Epithelial cell of prostate (primary cell): ENCODE results near the gene CCDC34.

ENCODE experiments used
- DNase-seq: peaks from one replicate; pipeline ENCODE4 v3.0.0-alpha.2; 2011; ENCODE audit warnings: low read depth, low spot score
- H3K27ac ChIP-seq: fragments of 450-650 bp; 2 replicates; pipeline ENCODE4 v1.5.1; 2017; ENCODE audit warnings: mild to moderate bottlenecking

The CCDC34 gene

DNA sequence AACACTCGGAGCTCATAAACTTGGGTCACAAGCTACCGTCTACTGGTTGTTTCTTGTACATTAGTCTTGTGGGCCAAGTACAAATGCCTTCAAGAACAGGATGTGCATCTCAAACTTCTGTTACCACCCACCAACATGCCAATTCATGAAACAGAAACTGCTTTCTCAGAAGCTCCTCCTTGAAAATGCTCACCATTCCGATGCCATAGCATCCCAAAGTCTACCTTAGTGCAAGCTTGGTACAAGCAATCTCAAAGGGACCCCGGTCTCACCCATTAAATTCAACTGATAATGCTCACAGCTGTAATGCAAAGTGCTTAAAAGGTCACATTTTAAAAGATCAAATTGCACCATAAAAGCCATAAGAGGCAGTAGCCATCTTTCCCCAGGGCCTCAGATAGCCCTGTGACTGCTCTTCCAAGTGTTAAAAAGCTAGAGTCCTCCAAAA, 31.8 kb upstream of the CCDC34 start:
- DNase-seq: no peak
- H3K27ac ChIP-seq: peak overlapping the region; percentile 76

DNA sequence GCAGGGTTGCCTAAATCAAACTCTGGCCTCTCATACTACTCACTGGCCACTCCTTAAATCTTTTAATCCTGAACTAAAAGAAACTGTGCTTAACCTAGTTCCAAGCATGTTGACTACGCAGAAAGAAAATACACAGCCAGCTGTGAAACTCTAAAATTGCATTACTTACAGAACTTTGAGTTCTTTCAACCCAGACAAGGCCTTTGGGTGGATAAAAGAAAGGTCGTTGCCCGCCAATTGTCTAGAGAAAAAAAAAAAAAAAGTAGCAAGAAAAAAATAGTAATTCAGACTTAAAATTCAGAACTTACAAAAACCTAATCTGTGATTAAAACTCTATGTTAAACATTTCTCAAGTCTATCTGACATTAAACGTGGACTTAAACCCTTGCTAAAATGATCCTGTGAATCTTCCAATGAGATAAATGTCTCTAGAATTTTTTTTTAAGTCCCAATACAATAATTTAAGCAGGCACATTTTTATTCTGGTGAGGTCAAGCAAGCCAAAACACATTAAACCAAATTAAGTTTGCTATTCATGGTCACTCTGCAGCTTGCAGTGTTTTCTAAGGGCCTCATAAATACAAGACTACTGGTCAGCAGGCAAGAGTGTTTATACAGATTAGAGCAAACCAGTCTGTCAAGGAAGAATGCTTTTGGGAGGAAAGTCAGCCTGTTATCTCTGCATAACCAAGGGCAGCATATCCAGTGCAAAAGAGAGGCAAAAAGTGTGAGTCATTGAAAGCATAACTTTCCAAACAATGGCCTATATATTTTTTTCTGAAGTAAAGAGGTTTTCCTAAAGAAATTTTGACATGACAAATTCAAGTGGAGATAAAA, 29.5 kb upstream of the CCDC34 start:
- H3K27ac ChIP-seq: peak overlapping the region; percentile 40
- DNase-seq: no peak

DNA sequence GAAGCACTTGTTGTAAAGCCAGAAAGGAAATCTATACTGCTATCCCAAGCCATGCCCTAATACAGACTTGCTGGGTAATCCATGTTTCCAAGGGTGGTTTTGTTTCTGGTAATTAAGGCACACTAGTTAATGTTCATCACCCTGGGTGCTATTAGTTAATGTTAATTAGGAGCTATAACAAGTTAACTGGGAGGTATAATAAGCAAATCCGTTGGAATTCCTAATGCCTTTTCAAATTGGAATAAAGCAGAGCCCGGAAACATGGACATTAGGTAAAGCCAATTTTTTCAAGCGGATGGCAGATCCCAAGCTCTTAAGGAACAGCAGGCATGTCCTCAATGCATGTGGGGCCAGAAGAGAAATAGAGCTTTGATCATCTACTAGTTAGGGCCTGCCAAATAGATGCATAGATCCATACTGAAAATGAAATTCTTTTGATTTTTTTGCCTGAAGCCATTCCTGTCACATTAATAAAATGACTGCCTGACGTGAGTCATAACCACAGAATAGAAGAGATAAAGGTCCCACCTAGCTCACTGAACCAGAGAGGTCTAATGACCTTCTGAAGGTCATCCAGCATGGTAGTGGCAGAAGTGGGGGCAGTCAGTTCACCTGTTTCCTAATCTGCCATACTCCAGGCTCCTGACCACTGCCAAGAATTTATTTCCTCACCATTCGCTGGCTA, 28.5 kb upstream of the CCDC34 start:
- no peak for DNase-seq
- no peak overlapping the region for H3K27ac ChIP-seq

DNA sequence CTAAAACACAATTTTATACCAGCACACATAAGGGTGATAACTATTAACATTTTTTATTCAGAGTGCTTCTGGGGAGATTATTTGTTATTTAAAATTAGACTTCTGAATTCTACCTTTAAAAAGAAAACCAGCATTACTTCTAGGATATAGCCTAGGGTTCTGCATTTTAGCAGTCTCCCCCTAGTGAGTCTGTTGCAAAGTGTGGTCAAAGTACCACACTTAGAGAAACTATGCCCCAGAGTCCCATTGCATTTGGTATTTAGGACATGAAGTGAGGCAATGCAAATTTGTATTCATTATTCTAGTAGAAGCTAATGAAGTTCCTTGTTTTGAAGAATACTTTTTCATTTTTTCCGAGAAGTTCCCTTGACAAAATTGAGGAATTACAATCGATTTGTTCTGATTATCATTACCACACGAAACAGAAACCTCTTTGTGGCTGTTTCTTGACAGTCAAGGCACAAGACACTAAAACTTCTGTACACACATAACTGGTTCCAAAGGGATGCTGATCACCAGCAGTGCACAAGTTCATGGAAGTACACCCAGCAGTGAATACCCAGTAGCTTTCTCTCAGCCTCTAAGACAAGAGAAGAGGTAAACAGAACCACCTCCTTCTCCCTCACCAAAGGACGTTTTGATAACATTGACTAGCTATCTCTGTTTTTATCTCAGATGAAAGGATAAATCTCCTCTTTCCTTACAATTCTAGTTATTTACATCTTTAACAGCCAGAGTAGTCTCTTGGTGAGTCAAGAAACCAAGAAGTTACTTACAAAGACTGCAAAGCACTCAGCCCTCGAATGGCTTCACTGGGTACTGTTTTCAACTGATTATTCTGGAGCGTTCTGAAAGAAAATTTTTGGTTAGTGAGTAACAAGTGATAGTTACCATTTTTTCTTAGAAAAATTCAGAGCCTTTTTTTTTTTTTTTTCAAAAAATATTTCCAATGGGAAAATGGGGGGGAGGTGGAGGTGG, 27.6 kb upstream of the CCDC34 start:
- DNase-seq: no peak
- no peak overlapping the region for H3K27ac ChIP-seq

DNA sequence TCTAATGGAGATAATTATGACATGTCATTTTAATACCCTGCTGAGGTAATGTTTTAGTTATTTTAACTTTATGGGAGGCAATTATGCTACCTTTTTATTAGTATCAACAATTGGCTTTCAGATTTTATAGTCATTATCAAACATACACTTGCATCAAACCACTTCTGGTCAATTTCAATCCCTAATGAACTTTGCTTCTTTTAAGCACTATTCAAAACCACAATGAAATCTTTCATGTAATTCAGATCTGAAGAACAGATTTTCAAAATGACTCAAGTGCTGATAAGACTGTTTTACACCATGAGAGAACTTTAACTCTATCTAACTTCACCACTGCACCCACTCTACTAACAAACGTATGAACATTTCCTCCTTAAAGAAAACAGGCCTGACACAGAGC, 25.9 kb upstream of the CCDC34 start:
- no peak for DNase-seq
- no peak overlapping the region for H3K27ac ChIP-seq

DNA sequence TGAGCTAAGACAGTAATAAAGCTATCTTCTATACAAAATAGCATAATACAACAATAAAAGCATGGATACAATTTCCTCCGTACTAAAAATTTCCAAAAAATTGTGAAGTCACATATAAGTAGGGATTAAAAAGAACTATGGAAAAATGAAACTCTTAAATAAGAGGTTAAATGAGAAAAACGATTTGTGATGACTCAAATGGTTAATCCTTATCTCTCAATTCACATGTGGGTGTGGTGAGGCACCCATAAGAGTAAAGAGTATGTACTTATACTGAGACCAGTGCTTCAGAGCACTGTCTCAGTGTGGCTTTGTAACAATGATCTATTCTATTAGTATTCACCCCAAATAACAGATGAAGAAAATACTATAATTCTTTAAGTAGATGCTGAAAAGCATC, 25.0 kb upstream of the CCDC34 start:
- H3K27ac ChIP-seq: no peak overlapping the region
- no peak for DNase-seq

DNA sequence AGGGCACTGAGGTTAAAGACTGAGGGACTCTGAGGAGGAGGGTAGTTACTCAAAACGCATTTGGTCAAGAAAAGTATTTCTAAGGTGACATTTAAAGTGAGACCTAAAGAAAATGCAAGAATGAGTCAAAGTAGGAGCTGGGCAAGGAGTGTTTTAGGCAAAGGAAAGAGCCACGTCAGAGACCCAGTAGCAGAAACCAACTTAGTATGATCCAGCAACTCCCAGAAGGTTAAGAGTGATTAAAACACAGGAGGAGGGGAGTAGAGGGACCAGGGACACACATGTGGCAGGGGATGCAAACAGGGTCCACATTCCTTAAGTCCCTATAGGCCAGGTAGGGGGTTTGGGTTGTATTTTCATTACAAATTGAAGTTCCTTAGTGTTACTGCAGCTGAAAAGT, 24.3 kb upstream of the CCDC34 start:
- no peak for DNase-seq
- H3K27ac ChIP-seq: no peak overlapping the region

DNA sequence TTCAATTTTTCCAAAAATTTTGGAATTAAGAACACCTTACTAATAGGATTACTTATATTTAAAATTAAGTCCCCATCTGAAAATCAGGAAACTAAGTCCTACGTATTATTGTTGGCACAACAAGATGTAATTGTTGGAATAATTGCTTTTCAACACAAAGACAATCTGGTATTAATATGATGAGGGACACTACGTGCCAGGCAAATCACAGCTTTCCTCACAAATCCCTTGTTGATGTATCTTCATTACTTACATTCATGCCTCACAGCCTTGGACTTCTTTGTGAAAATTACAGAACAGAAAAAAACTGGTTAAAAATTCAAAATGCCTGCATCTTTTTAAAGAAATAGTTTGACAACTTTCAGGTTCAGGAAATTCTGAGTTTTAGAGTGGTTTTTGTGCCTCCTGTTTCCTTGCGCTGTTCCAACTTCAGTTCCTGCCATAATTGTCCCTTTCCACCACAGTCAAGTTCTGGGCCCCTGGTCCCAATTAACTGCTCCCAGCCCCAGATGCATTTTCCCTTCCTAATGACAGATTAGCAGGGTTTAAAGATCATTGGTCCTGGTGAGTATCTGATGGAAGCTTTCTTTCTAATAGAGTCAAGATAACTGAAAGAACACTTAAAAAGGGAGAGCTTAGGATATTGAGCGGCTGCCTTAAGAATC, 23.3 kb upstream of the CCDC34 start:
- no peak overlapping the region for H3K27ac ChIP-seq
- no peak for DNase-seq

DNA sequence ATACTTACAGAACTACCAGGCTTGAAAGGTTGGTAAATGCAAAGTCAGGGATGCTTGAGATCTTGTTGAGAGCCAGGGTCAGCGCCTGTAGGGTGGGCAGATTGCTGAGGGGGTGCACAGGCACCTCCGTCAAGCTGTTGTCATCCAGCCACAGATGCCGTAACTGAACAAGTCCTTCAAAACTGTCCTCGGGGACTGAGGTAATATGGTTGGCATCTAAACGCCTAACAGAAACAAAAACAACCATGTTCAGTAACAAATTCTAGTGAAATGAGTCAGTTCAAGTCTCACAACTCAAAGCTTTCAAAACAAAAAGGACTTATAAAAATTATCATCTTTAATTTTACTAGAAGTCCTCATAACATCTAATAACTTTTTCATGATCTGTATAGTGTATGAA, 22.2 kb upstream of the CCDC34 start:
- DNase-seq: no peak
- H3K27ac ChIP-seq: no peak overlapping the region

DNA sequence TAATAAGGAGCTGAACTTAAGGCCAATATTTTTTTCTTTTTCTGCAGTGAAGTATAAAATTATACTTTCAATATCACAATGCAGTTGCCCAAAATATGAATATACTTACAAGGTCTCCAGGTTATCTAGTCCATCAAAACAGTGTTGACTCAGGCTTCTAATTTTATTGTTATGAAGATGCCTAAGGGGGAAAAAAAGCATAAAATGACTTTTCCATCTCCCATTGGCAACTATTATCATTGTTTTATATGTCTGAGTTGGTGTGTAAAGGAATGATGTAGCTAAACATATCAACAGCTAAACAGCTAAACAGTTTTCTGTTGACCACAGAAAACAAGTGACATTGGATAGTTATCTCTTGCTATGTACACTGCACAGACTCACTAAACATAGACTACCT, 21.2 kb upstream of the CCDC34 start:
- no peak for DNase-seq

DNA sequence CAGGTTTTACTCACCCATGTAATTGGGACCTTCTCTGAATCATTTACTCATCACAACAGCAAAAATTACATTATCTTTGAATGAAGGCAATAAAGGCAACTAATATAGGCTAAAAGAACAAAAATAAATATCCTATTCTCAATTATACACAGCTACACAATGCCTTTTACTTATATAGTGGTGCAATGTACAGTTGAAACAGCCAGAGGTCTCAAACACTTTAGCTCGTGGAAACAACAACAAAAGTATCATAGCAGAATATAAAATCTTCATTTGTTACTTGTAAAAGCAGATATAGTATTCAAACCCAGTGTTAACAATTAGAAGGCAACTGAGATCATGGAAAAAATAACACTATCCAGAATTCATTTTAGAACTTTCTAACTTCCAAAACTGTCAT, 20.6 kb upstream of the CCDC34 start:
- DNase-seq: no peak
- no peak overlapping the region for H3K27ac ChIP-seq

More for the DNA sequence above, 21.2 kb upstream of the CCDC34 start:
- H3K27ac ChIP-seq: no peak overlapping the region

DNA sequence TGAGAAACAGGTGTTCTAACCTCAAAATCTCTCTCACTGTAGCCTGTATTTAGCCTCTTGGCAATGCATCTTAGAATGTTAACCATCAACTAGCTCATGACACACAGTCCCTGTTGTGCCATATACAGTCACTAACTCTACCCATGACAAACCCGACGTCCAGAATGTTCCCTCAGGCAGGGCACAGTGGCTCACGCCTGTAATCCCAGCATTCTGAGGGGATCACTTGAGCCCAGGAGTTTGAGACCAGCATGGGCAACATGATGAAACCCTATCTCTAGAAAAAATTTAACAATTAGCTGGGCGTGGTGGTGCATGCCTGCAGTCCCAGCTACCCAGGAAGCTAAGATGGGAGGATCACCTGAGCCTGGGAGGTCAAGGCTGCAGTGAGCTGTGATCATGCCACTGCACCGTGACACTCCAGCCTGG, 18.2 kb upstream of the CCDC34 start:
- no peak for DNase-seq
- no peak overlapping the region for H3K27ac ChIP-seq

DNA sequence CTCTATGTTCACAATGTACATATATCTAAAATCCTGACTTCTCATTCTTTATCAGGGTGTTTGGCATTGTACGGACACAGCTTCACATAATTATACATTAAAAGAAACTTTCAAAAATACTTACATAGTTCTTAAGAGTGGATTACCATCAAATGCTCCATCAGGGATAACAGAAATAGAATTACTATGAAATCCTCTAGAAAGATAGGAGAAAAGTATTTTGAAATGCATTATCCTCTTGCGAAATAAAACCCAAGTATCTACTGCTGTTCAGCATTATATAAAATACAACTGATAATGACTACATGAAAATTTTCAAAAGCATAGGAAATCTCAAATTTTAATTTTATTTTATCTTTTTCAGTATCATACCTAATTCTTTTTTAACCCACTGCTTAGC, 17.8 kb upstream of the CCDC34 start:
- no peak overlapping the region for H3K27ac ChIP-seq
- no peak for DNase-seq

DNA sequence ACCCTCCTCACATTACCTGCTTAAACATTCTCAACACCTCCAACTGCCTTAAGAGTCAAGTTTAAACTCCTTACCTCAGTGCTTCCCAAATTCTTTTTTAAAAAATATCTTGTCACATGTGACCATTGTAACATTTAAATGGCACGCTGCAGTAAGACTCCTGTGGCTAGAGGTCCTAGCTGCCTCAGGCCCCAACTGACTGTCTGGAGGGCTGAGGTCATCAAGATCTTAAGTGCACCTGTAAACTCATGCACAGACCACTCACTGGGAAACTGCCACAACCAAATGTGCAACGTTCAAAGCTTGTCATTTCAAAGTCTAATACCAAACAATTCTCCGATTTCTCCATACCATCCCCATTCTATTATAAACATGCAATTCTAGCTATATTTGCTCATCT, 16.4 kb upstream of the CCDC34 start:
- no peak overlapping the region for H3K27ac ChIP-seq
- no peak for DNase-seq

DNA sequence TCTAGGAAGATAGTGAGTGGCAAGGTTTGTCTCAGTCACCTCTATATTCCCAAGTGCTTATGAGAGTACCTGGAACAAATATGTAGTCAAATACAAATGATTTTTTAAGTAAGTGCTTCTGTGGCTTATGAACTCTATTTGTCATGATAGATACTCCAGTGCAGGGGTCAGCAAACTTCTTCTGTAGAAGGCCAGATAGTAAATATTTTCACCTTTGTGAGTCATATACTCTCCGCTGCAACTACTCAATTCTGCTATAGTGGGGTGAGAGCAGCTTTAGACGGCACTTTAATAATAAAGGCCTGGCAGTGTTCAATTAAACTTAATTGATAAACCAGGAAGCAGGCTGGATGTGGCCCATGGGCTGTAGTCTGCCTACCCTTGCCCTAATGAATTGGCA, 12.4 kb upstream of the CCDC34 start:
- no peak for DNase-seq
- no peak overlapping the region for H3K27ac ChIP-seq

DNA sequence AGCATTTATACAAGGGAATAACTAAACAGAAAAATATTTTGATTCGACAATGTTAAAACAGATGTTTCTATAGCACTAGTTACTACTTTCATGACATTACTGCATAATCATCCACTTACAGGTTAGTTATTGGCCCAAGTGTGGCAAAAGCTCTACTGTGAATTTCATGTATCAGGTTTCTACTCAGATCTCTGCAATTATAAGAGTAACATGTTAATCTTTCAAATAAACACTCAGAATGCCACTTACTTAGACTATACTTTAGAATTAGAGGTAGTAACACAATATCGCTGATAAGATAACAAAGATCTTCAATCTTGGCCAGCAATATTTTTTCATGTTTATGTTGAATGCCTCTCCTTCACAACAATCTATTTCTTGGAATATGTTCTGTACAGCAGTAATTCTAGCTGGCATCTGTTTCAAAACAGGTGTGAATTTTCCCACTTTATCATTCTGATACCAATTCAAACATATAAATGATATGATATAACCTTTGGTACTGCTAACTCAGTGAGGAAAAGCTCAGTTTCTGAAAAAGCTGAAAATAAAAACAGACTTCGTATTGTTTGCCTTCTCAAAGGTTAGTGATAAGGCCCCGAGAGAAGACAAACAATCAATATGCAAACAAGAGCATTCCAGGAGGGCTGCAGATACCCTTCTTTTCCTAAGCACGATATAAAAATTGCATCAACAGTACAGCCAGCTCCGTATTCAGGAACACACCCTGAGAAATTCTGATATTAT, 11.0 kb upstream of the CCDC34 start:
- H3K27ac ChIP-seq: no peak overlapping the region
- DNase-seq: no peak

DNA sequence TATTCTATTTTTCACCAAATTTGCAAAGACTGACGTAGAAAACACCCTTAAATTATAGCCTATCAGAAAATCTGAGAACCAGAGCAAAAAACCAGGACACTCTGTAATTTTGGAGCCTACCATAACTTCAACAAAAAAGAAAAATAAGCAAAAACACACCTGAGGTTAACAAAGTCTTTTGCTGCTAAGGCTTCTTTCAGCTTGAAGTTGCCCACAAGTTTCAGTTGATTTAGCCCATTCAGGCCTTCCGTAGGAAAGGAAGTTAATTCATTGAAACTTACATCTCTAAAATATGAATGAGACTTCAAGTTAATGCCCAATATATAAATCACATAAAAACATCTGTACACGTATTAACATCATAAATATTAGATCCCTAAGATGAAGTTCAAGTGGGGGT, 10.4 kb upstream of the CCDC34 start:
- no peak overlapping the region for H3K27ac ChIP-seq
- no peak for DNase-seq

DNA sequence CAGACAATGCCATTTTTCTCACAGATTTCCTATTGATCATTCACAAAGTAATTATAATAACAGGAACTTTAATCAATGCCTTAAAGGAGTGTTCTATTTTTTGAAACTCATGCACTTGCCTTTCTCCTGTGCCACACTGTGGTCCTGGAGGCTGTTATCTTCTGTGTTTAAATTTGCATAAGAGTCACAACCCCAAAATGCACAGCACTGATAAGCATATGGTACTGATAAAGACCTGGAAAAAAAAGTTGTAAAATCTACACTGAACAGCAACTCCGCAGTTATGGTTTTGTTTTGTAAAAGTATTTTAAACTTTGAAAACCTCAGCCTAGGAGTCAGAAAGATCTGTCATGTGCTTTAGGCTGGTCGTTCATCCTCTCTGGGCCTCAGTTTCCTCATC, 9.1 kb upstream of the CCDC34 start:
- no peak overlapping the region for H3K27ac ChIP-seq
- DNase-seq: no peak

DNA sequence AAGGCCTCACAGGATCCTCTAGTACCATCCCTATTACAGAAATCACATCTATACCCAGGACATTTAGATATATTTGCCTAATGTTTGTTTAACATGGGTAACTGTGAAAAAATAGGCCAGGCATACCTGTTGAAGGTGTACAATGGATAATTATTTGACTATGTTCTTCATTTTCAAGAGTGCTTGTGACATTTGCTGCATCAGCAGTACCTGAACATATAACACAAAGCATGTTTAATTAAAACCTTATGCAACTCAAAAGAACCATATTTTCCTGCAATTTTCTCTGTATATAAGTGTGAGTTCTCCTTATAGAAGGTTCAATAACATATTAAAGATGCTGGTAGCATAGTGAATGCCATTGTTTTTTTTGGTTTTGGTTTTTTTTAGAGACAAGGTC, 8.5 kb upstream of the CCDC34 start:
- no peak overlapping the region for H3K27ac ChIP-seq
- DNase-seq: no peak
